NCI-H1417 (cell line): ENCODE measurements around the gene TEN1.
A peak's percentile ranks its signal among the peaks of the same experiment; 100 is the strongest.
"Not testable (repeated sequence)": the region's sequence is repeated elsewhere in the genome, so short reads cannot be mapped to it uniquely, and the experiment has no call there.

Experiments
- DNase-seq, 3 experiments: peaks; one replicate each; lab custom pipeline; 2025; lab: John Stamatoyannopoulos, UW

TEN1 gene

GRCh38 chr17:76024353-76024752 is 45.3 kb downstream of the TEN1 start:
- DNase-seq: no peak

- DNase-seq: no peak
These were observed 46.3 kb downstream of the TEN1 start for GRCh38 chr17:76025294-76025693.

- peak in 1 of 3 experiments; percentile 28 for DNase-seq
These were observed 47.7 kb downstream of the TEN1 start for GRCh38 chr17:76026714-76027158.

GRCh38 chr17:76027159-76027839 is 48.3 kb downstream of the TEN1 start, which contains the start of gene EVPL:
TSS of gene EVPL (minus strand) at chr17:76027306. CDS start at chr17:76027198, 108 bp downstream.
- peak in 2 of 3 experiments; percentile 43 to 65 for DNase-seq

- DNase-seq: peak in 2 of 3 experiments; percentile 69 to 90
These were observed 53.2 kb downstream of the TEN1 start for GRCh38 chr17:76032073-76032779.

- DNase-seq: no peak
These were observed 53.7 kb downstream of the TEN1 start for GRCh38 chr17:76032780-76033108.

GRCh38 chr17:76033139-76033538 is 54.1 kb downstream of the TEN1 start:
- DNase-seq: no peak

- no peak for DNase-seq
These were observed 55.6 kb downstream of the TEN1 start for GRCh38 chr17:76034428-76035350.

GRCh38 chr17:76036497-76037261 is 57.6 kb downstream of the TEN1 start:
- DNase-seq: no peak

- no peak for DNase-seq
These were observed 59.0 kb downstream of the TEN1 start for GRCh38 chr17:76038050-76038449.

GRCh38 chr17:76039121-76039520 is 60.1 kb downstream of the TEN1 start:
- DNase-seq: no peak

GRCh38 chr17:76040376-76040775 is 61.3 kb downstream of the TEN1 start:
- DNase-seq: no peak

- DNase-seq: not testable (repeated sequence)
These were observed 63.8 kb downstream of the TEN1 start for GRCh38 chr17:76042868-76043267.

GRCh38 chr17:76044475-76045007 is 65.5 kb downstream of the TEN1 start:
- not testable (repeated sequence) for DNase-seq

GRCh38 chr17:76046064-76046463 is 67.0 kb downstream of the TEN1 start:
- DNase-seq: no peak

GRCh38 chr17:76048025-76048605 is 69.1 kb downstream of the TEN1 start:
- DNase-seq: no peak

- DNase-seq: no peak
These were observed 69.7 kb downstream of the TEN1 start for GRCh38 chr17:76048711-76049110.

GRCh38 chr17:76049239-76049638 is 70.2 kb downstream of the TEN1 start:
- DNase-seq: no peak

GRCh38 chr17:76049836-76050537 is 70.9 kb downstream of the TEN1 start:
- no peak for DNase-seq
